ENCODE data around the gene PDE6B. TPM values are rescaled to one million over a fixed set of nuclear protein-coding genes. Genes with fewer than 3 reads are reported as not detected.

The PDE6B gene
- total and polyA plus RNA-seq, 2 of the 13 experiments (the other 11 are each of a cell fraction or from before 2014, with no cell fraction given): 0.38 to 0.40 TPM

GRCh38 chr4:705278-706082, 80.1 kb downstream of the PDE6B start, which contains the start of gene PCGF3 (continued):
- TF ChIP-seq SIN3A (IDR thresholded peaks at IDR 0.05; ENCODE audit: borderline replicate concordance, low read depth, low read length) (0 out of 2 replicates have a peak, but pooled peaks have one; percentile 42), BRCA1 (CRISPR knock-in tag; IDR thresholded peaks at IDR 0.05) (no peak), CENPX (CRISPR knock-in tag; IDR thresholded peaks at IDR 0.05) (no peak), LCORL (IDR thresholded peaks at IDR 0.05) (no peak), LCORL (CRISPR knock-in tag; IDR thresholded peaks at IDR 0.05) (0 out of 2 replicates have a peak, but pooled peaks have one; percentile 28), ARID4A (CRISPR knock-in tag; IDR thresholded peaks at IDR 0.05; ENCODE audit: borderline replicate concordance) (peak; percentile 62; the same call in 1 of the 2 replicates), MTF1 (CRISPR knock-in tag; IDR thresholded peaks at IDR 0.05) (no peak), AHR (CRISPR knock-in tag; IDR thresholded peaks at IDR 0.05) (no peak), ZNF788 (CRISPR knock-in tag; IDR thresholded peaks at IDR 0.05; ENCODE audit: borderline replicate concordance) (peak; percentile 32; the same call in 1 of the 2 replicates), GLI4 (CRISPR knock-in tag; IDR thresholded peaks at IDR 0.05; ENCODE audit: borderline replicate concordance) (no peak), TCF7L2 (IDR thresholded peaks at IDR 0.05; ENCODE audit: low read depth, low read length) (no peak), BATF2 (CRISPR knock-in tag; IDR thresholded peaks at IDR 0.05) (no peak), TAF1 (CRISPR knock-in tag; IDR thresholded peaks at IDR 0.05) (no peak), TFDP2 (CRISPR knock-in tag; IDR thresholded peaks at IDR 0.05) (no peak), ZMYM2 (CRISPR knock-in tag; IDR thresholded peaks at IDR 0.05) (0 out of 2 replicates have a peak, but pooled peaks have one; percentile 21), DRAP1 (CRISPR knock-in tag; IDR thresholded peaks at IDR 0.05) (no peak), ZNF136 (CRISPR knock-in tag; IDR thresholded peaks at IDR 0.05; ENCODE audit: low read depth) (no peak), PHB2 (IDR thresholded peaks at IDR 0.05; ENCODE audit: partially characterized antibody) (no peak), ZNF567 (CRISPR knock-in tag; IDR thresholded peaks at IDR 0.05; ENCODE audit: borderline replicate concordance) (no peak), ZBTB21 (CRISPR knock-in tag; IDR thresholded peaks at IDR 0.05) (no peak), MBD4 (IDR thresholded peaks at IDR 0.05; ENCODE audit: borderline replicate concordance, low read length) (no peak), ASH2L (IDR thresholded peaks at IDR 0.05; ENCODE audit: insufficient read length, low read depth, low read length) (peak; percentile 59), KDM5B (CRISPR knock-in tag; IDR thresholded peaks at IDR 0.05; ENCODE audit: borderline replicate concordance) (no peak; the same call in 1 of the 2 replicates)
